PC-3 (cell line): ENCODE data around the gene VPREB3. TPM values are rescaled to one million over a fixed set of nuclear protein-coding genes. Genes with fewer than 3 reads are reported as not detected.

Experiments used
- ATAC-seq: fragments of 200-7000 bp; cut with Tn5 transposase; 2 replicates; pipeline ENCODE4 v1.9.1; 2020; ENCODE audit warnings: mild to moderate bottlenecking, moderate library complexity
- BruUV-seq: library from RNA; stranded (reverse); fragments of 400-500 nt; replicated peaks from 2 replicates; lab custom pipeline; 2021; lab: Mats Ljungman, UMichigan
- CTCF ChIA-PET: fragments of 300-600 bp; sonication (Branson Sonifier 250); formaldehyde crosslinking; loops from one replicate; lab custom pipeline; 2022; ENCODE audit warnings: antibody characterized with exemption; lab: Charles Lee
- POLR2A ChIA-PET: fragments of 300-600 bp; sonication (Branson Sonifier 250); formaldehyde crosslinking; loops from one replicate; lab custom pipeline; 2022; ENCODE audit warnings: antibody characterized with exemption; ENCODE audit not compliant: unreplicated experiment; lab: Charles Lee
- DNase-seq: peaks from one replicate; pipeline ENCODE4 v3.0.0-alpha.2; 2015
- H2AFZ ChIP-seq: fragments of 300-600 bp; sonication (generic); 2 replicates; pipeline ENCODE4 v1.6.0; 2016; ENCODE audit warnings: antibody characterized with exemption, low read length
- H3F3A ChIP-seq: fragments of 300-600 bp; sonication (generic); one replicate; pipeline ENCODE4 v1.6.0; 2017; ENCODE audit warnings: antibody characterized with exemption, low read length, control low read depth, mild to moderate bottlenecking; ENCODE audit not compliant: unreplicated experiment
- H3K27ac ChIP-seq: fragments of 300-600 bp; sonication (generic); 2 replicates; pipeline ENCODE4 v1.5.1; 2016; ENCODE audit warnings: mild to moderate bottlenecking, low read length
- H3K27me3 ChIP-seq: fragments of 300-600 bp; sonication (generic); 2 replicates; pipeline ENCODE4 v1.6.1; 2016; ENCODE audit warnings: low read length, mixed read lengths
- H3K36me3 ChIP-seq: fragments of 300-600 bp; sonication (generic); 2 replicates; pipeline ENCODE4 v1.6.1; 2016; ENCODE audit warnings: low read depth, mixed run types, low read length, mixed read lengths
- H3K4me1 ChIP-seq: fragments of 300-600 bp; sonication (generic); 2 replicates; pipeline ENCODE4 v1.5.1; 2016; ENCODE audit warnings: low read length; ENCODE audit not compliant: insufficient read depth
- H3K4me2 ChIP-seq: fragments of 300-600 bp; sonication (generic); 2 replicates; pipeline ENCODE4 v1.6.0; 2016; ENCODE audit warnings: low read length
- H3K4me3 ChIP-seq: fragments of 300-600 bp; sonication (generic); 2 replicates; pipeline ENCODE4 v1.5.1; 2016; ENCODE audit warnings: mild to moderate bottlenecking, low read length, mixed read lengths
- H3K79me2 ChIP-seq: fragments of 300-600 bp; sonication (generic); 2 replicates; pipeline ENCODE4 v1.6.1; 2017; ENCODE audit warnings: low read length, mixed read lengths
- H3K9ac ChIP-seq: fragments of 300-600 bp; sonication (generic); 2 replicates; pipeline ENCODE4 v1.6.0; 2016; ENCODE audit warnings: mild to moderate bottlenecking, low read length
- H3K9me2 ChIP-seq: fragments of 300-600 bp; sonication (generic); replicated peaks from 2 replicates; pipeline ENCODE4 v1.6.1; 2016; ENCODE audit warnings: mixed run types, low read length, mixed read lengths
- H3K9me3 ChIP-seq: fragments of 300-600 bp; sonication (generic); 2 replicates; pipeline ENCODE4 v1.6.1; 2016; ENCODE audit warnings: low read length, mixed read lengths
- H4K20me1 ChIP-seq: fragments of 300-600 bp; sonication (generic); 2 replicates; pipeline ENCODE4 v1.6.1; 2016; ENCODE audit warnings: low read length, mixed read lengths
- EZH2 ChIP-seq: fragments of 300-600 bp; sonication (generic); IDR thresholded peaks from one replicate; pipeline ENCODE4 v1.6.1; 2017; ENCODE audit warnings: antibody characterized with exemption, mild to moderate bottlenecking, low read length; ENCODE audit not compliant: unreplicated experiment
- EZH2phosphoT487 ChIP-seq: fragments of 300-600 bp; sonication (generic); IDR thresholded peaks from 2 replicates; pipeline ENCODE4 v1.6.1; 2018; ENCODE audit warnings: mild to moderate bottlenecking, antibody characterized with exemption, low read length, borderline replicate concordance
- intact Hi-C: fragments of 100-400 bp; cut with micrococcal nuclease; formaldehyde crosslinking; loops from 2 replicates; pipeline ENCODE4 v1.9.0; 2023
- total RNA-seq: library from RNA; depleted of rRNA; stranded (reverse); fragments of >200 nt; gene quantifications from 2 replicates; pipeline ENCODE4 v1.2.3, GENCODE V29; 2014
- TF ChIP-seq, protein P1 (sequence below): fragments of 300-600 bp; sonication (generic); conservative IDR thresholded peaks from 2 replicates; pipeline ENCODE4 v1.5.1; 2017; ENCODE audit warnings: antibody characterized with exemption, low read depth, mild to moderate bottlenecking, low read length

Gene VPREB3
- total RNA-seq, 1 experiment from 2014 or later, result 0.77 TPM

DNA sequence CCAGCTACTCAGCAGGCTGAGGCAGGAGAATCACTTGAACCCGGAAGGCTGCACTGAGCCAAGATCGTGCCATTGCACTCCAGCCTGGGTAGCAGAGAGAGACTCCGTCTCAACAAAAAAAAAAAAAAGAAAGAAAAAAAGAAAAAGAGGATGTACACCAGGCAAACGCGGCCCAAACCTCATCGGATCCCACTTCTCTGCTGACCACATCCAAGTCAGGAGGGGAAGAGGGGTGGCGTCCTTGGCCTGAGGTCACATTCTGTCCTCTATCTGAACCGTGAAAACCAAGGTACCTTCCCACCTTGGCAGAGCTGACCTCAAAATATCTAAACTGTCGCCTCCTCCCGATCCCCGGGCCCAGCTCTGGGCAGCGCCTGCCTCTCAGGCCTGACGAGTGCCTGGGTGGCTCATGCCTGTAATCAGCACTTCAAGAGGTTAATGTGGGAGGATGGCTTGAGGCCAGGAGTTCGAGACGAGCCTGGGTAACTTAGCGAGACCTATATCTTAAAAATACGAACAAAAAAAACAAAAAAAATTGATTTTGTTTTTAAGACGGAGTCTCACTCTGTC lies 38.3 kb downstream of the VPREB3 start:
- peak overlapping the region; percentile 88 for H3K4me3 ChIP-seq
- H3K36me3 ChIP-seq, result no peaks in the 10 kb centered on the region; the same call in 1 of the 2 replicates
- H3K9ac ChIP-seq, result no peak overlapping the region; the same call in 1 of the 2 replicates
- H3K27me3 ChIP-seq, result no peaks in the 10 kb centered on the region
- H3F3A ChIP-seq, result no peaks in the 10 kb centered on the region
- no peaks in the 10 kb centered on the region for H3K9me2 ChIP-seq
- DNase-seq (no peak), ATAC-seq (no peak)
- peak overlapping the region; percentile 91 for H3K4me2 ChIP-seq
- H3K4me1 ChIP-seq, result no peaks in the 10 kb centered on the region; the same call in 1 of the 2 replicates
- H3K79me2 ChIP-seq, result peaks cover 14% of the 10 kb centered on the region
- TF ChIP-seq EZH2 (no peak), EZH2phosphoT487 (no peak)
- TF ChIP-seq, protein P1, sequence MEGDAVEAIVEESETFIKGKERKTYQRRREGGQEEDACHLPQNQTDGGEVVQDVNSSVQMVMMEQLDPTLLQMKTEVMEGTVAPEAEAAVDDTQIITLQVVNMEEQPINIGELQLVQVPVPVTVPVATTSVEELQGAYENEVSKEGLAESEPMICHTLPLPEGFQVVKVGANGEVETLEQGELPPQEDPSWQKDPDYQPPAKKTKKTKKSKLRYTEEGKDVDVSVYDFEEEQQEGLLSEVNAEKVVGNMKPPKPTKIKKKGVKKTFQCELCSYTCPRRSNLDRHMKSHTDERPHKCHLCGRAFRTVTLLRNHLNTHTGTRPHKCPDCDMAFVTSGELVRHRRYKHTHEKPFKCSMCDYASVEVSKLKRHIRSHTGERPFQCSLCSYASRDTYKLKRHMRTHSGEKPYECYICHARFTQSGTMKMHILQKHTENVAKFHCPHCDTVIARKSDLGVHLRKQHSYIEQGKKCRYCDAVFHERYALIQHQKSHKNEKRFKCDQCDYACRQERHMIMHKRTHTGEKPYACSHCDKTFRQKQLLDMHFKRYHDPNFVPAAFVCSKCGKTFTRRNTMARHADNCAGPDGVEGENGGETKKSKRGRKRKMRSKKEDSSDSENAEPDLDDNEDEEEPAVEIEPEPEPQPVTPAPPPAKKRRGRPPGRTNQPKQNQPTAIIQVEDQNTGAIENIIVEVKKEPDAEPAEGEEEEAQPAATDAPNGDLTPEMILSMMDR, result no peak
- intact Hi-C loops, result no loop called here
- no peaks in the 10 kb centered on the region for H3K9me3 ChIP-seq
- no TSS peak for BruUV-seq
- ChIA-PET CTCF (no interaction called here), POLR2A (interaction anchor here (0.5 to 0.6 kb wide), 2 partner anchors 10 to 422 kb away, joined by 3 to 4 read pairs; no protein-coding TSS in a partner anchor)
- no peaks in the 10 kb centered on the region for H4K20me1 ChIP-seq
- H3K27ac ChIP-seq, result no peak overlapping the region
- H2AFZ ChIP-seq, result no peak overlapping the region

DNA sequence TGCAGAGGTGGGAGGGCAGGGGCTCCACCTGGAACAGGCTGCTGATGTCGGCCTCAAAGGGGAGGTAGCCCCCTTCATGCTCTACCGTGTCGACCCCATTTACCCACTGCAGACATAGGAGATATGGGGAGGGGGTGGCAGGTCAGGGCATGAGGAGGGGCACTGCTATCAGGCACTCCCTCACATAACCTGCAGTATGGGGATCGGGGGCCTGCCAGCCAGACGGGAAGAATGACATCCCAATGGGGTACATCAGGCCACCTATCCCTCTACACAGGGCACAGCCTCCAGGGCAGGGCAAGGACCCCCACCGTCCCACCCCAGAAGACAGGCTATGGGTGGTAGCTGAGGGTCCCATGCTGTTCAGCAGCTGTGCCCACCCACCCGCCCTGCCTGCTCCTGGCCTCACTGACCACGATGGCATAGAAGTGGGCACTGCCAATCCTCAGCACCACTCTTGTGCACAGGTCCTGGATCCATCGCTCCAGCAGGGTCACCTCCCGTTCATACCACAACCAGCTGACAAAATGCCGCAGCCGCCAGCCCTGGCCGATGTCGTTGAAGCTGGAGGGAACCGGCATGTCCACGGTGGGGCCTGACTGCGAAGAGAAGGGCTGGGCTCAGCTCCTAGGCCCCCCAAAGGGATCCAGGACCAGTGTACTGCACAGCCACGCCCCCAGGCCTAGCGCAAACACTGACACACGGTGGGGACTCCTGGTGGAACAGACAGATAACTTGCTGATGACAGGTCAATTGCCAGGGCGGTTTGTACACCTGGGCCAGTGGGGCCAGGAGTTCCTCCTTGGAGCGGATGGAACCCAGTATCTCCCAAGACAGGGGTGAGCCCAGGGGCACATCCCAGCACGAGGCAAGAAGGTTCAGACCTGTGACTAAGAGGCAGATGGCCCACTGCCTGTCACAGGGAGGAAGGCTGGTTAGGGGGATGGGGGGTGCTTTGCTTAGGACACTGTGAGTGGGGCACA lies 39.3 kb downstream of the VPREB3 start:
- H3K4me1 ChIP-seq, result no peaks in the 10 kb centered on the region; the same call in 1 of the 2 replicates
- no peak overlapping the region for H3K9ac ChIP-seq
- no peak for ATAC-seq
- H4K20me1 ChIP-seq, result no peaks in the 10 kb centered on the region
- H3K36me3 ChIP-seq, result no peaks in the 10 kb centered on the region; the same call in 1 of the 2 replicates
- H3K9me2 ChIP-seq, result no peaks in the 10 kb centered on the region
- CTCF ChIA-PET, result no interaction called here
- POLR2A ChIA-PET, result no interaction called here
- no peak overlapping the region for H3K4me2 ChIP-seq
- no peaks in the 10 kb centered on the region for H3K9me3 ChIP-seq
- TF ChIP-seq EZH2 (no peak), EZH2phosphoT487 (no peak)
- TF ChIP-seq, protein P1, result no peak
- no peak overlapping the region for H3K27ac ChIP-seq
- H3F3A ChIP-seq, result no peaks in the 10 kb centered on the region
- no peak overlapping the region for H2AFZ ChIP-seq
- intact Hi-C loops, result no loop called here
- no peak for DNase-seq
- no TSS peak for BruUV-seq
- no peak overlapping the region for H3K4me3 ChIP-seq
- no peaks in the 10 kb centered on the region for H3K27me3 ChIP-seq
- peaks cover 14% of the 10 kb centered on the region for H3K79me2 ChIP-seq
